ENCODE results near the gene FOXN3.
"Not testable (repeated sequence)": the region's sequence is repeated elsewhere in the genome, so short reads cannot be mapped to it uniquely, and the experiment has no call there.

FOXN3 gene

GRCh38 chr14:89114109-89114508 is 302.9 kb downstream of the FOXN3 start:
- DNase-seq = no peak

- DNase-seq = no peak
Measured at GRCh38 chr14:89112720-89113119, 304.3 kb downstream of the FOXN3 start.

- DNase-seq = not testable (repeated sequence)
Measured at GRCh38 chr14:89111766-89112543, 305.1 kb downstream of the FOXN3 start.

GRCh38 chr14:89111232-89111631 is 305.8 kb downstream of the FOXN3 start:
- DNase-seq = not testable (repeated sequence)

GRCh38 chr14:89110110-89110509 is 306.9 kb downstream of the FOXN3 start:
- peak; percentile 8 for DNase-seq

- DNase-seq = no peak
Measured at GRCh38 chr14:89108608-89109007, 308.4 kb downstream of the FOXN3 start.

GRCh38 chr14:89107626-89108025 is 309.4 kb downstream of the FOXN3 start:
- DNase-seq = no peak

Measured in RPMI8226 (cell line).